Stomach (tissue), 9 donors: ENCODE measurements around the gene VWA5A. TPM values are rescaled to one million over a fixed set of nuclear protein-coding genes. Genes with fewer than 3 reads are reported as not detected.

Experiments used
- DNase-seq, 2 donors: peaks; one replicate each; pipeline versions ENCODE4 v3.0.0 to v3.0.0-alpha.2; 2013 to 2019
- H3K27ac ChIP-seq, 5 donors: fragments of 200-600 bp in 4 of 5; sonication (generic) in 4 of 5; one replicate each; pipeline ENCODE4 v1.5.1; 2013 to 2019; ENCODE audit warnings: mild to moderate bottlenecking in 1 of 5, moderate library complexity in 1 of 5
- H3K27me3 ChIP-seq, 3 donors: fragments of 200-600 bp; sonication (generic); one replicate each; pipeline ENCODE4 v1.5.1; 2017 to 2019; ENCODE audit warnings: mixed run types in 1 of 3
- H3K36me3 ChIP-seq, 4 donors: fragments of 200-600 bp; sonication (generic); 1 replicate in 3 of 4; 2 replicates in 1 of 4; pipeline ENCODE4 v1.5.1; 2016 to 2019
- H3K4me1 ChIP-seq, 4 donors: fragments of 200-600 bp; sonication (generic); one replicate each; pipeline ENCODE4 v1.5.1; 2016 to 2019
- H3K4me3 ChIP-seq, 4 donors: fragments of 200-600 bp; sonication (generic) in 3 of 4; one replicate each; pipeline ENCODE4 v1.5.1; 2016 to 2019; ENCODE audit warnings: mild to moderate bottlenecking in 1 of 4
- H3K9me3 ChIP-seq, 4 donors: fragments of 200-600 bp; sonication (generic); one replicate each; pipeline ENCODE4 v1.5.1; 2016 to 2019
- EP300 ChIP-seq: sonication (generic); formaldehyde crosslinking; IDR thresholded peaks from one replicate; pipeline ENCODE4 v1.6.1; 2017; ENCODE audit warnings: antibody characterized with exemption
- POLR2A ChIP-seq, 4 donors: fragments of 450-650 bp; IDR thresholded peaks; one replicate each; pipeline ENCODE4 v1.6.1; 2016; ENCODE audit warnings: antibody characterized with exemption in 4 of 4, control low read depth in 2 of 4, mild to moderate bottlenecking in 1 of 4, moderate library complexity in 1 of 4
- POLR2AphosphoS5 ChIP-seq, 3 donors: sonication (generic); formaldehyde crosslinking; IDR thresholded peaks; one replicate each; pipeline ENCODE4 v1.6.1; 2016; ENCODE audit warnings: antibody characterized with exemption in 3 of 3
- WGBS, 5 donors: extraction: QIAGEN DNeasy Blood & Tissue Kit in 3 of 5; methylation state at CpG; one replicate each; pipeline versions ENCODE4 v1.1.5 to v1.1.7; 2013 to 2018; 5-methylcytosine and 5-hydroxymethylcytosine counted together
- intact Hi-C: fragments of 100-400 bp; cut with DNase I; formaldehyde crosslinking; loops from one replicate; pipeline ENCODE4 v1.15.1; 2023; ENCODE audit warnings: low total_unique reads
- polyA plus RNA-seq, 3 donors: library from polyadenylated mRNA; stranded (reverse); fragments of 200-250 nt; gene quantifications; one replicate each; pipeline ENCODE4 v1.2.3, GENCODE V29; 2013
- total RNA-seq, 5 donors: library from RNA; depleted of rRNA; stranded (reverse); fragments of >200 nt; gene quantifications; one replicate each; pipeline versions ENCODE4 v1.1.0 to v1.2.3, GENCODE V29; 2014 to 2016
- TF ChIP-seq, protein P1 (sequence below), 7 experiments: fragments of 450-650 bp in 4 of 7; fragments of 200-600 bp in 3 of 7; sonication (generic) in 3 of 7; IDR thresholded peaks; one replicate each; pipeline ENCODE4 v1.5.1; 2016 to 2019; ENCODE audit warnings: antibody characterized with exemption in 7 of 7, control low read depth in 2 of 7, mild to moderate bottlenecking in 1 of 7
- donor health status: healthy with polysubstance abuse.
- donor health status: Bipolar disorder and iron deficiency.
- donor health status: healthy.

The VWA5A gene
- total and polyA plus RNA-seq, 8 donors: 10.1 to 111 (median 29.3) TPM

DNA sequence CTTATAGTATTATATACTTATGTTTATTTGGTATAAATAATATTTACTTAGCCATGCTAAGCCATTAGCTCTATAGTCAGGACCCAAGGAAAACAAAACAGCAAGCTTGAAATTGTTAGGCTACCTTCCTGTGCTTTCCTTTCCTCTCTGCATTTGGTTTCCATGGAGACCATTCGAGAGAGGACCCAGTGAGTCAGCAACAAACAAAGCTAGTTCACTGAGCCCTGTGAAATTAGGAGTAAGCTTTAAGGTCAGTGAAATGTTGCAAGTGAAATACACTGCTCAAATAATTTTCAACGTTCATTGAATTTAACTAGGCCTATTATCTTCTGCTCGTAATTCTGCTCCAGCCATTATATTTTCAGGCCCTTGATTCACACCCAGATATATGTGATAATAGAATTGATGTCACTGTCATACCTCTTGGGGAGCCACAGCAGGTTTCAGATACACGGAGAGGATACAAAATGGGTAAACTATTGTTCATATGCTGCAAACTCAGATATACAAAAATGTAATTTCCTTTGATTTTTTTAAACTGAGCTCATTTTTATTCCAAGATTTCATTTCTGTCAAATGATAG, 58.8 kb downstream of the VWA5A start:
- DNase-seq: peak in 1 of 2 donors; percentile 71
- Histone ChIP-seq H3K9me3 (no peaks in the 10 kb centered on the region), H3K27ac (no peak overlapping the region), H3K4me3 (no peak overlapping the region), H3K36me3 (no peaks in the 10 kb centered on the region), H3K27me3 (no peaks in the 10 kb centered on the region), H3K4me1 (no peaks in the 10 kb centered on the region)
- intact Hi-C loops: no loop called here
- no peak for TF ChIP-seq POLR2AphosphoS5 (IDR thresholded peaks at IDR 0.05)
- TF ChIP-seq POLR2A (IDR thresholded peaks at IDR 0.05): no peak
- TF ChIP-seq EP300: no peak
- TF ChIP-seq, protein P1, sequence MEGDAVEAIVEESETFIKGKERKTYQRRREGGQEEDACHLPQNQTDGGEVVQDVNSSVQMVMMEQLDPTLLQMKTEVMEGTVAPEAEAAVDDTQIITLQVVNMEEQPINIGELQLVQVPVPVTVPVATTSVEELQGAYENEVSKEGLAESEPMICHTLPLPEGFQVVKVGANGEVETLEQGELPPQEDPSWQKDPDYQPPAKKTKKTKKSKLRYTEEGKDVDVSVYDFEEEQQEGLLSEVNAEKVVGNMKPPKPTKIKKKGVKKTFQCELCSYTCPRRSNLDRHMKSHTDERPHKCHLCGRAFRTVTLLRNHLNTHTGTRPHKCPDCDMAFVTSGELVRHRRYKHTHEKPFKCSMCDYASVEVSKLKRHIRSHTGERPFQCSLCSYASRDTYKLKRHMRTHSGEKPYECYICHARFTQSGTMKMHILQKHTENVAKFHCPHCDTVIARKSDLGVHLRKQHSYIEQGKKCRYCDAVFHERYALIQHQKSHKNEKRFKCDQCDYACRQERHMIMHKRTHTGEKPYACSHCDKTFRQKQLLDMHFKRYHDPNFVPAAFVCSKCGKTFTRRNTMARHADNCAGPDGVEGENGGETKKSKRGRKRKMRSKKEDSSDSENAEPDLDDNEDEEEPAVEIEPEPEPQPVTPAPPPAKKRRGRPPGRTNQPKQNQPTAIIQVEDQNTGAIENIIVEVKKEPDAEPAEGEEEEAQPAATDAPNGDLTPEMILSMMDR (IDR thresholded peaks at IDR 0.05): no peak
- WGBS, 5 donors: 18 to 28% (median 22%) methylated on average over 4 of the region's 4 CpGs

DNA sequence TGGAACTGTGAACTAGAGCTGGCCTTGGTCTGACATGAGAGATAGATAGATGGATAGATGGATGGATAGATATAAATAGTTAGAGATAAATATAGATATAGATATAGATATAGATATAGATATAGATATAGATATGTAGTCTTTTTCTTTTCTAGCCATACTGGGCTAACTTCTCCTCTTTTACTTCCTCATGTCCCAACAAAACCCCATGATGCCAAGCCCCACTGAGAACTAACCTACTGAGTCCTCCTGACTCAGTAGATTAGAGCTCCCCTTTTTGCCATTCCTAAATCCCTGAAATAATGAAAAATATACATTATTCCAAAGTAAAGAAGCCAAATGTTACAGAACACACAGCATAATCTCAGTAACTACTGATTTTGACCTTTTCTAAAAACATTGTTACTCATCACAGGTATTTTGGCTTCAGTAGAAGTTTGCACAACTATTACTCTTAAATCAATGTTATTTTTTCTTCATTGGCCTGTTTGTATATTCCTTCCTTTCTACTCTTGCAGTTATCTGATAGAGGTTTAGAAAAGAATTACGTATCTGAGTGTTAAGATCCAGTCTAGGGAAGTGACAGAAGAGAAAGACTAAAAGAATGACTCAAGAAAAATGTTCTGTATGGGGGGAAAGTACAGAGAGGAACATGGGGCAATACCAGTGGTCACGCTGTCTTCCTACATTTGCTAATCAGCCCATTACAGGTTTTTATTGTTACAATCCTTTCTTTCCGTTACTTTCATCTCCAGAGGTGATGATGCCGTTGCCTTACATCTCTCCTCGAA, 61.9 kb downstream of the VWA5A start:
- H3K9me3 ChIP-seq: no peaks in the 10 kb centered on the region
- no peaks in the 10 kb centered on the region for H3K4me1 ChIP-seq
- TF ChIP-seq POLR2AphosphoS5 (IDR thresholded peaks at IDR 0.05): no peak
- TF ChIP-seq, protein P1 (IDR thresholded peaks at IDR 0.05): no peak
- TF ChIP-seq EP300: no peak
- TF ChIP-seq POLR2A (IDR thresholded peaks at IDR 0.05): no peak
- no peaks in the 10 kb centered on the region for H3K36me3 ChIP-seq
- no peaks in the 10 kb centered on the region for H3K27me3 ChIP-seq
- DNase-seq: no peak
- intact Hi-C loops: no loop called here
- 64 to 80% (median 78%) methylated on average over 5 of the region's 5 CpGs for WGBS, 5 donors
- H3K4me3 ChIP-seq: no peak overlapping the region
- no peak overlapping the region for H3K27ac ChIP-seq

GRCh38 chr11:124179310-124179709, 64.1 kb downstream of the VWA5A start:
- WGBS, 5 donors: 18 to 35% (median 23%) methylated on average over 1 of the region's 1 CpG

GRCh38 chr11:124183068-124183467, 67.8 kb downstream of the VWA5A start, which contains the start of gene OR10D3:
OR10D3 (plus strand) TSS chr11:124183345; CDS start chr11:124185270, 1,925 bp downstream.
- Histone ChIP-seq H3K4me3 (no peak within 1 kb of the TSS), H3K9me3 (no peaks in the 10 kb centered on the region), H3K27ac (no peak within 1 kb of the TSS), H3K36me3 (no peaks in the 10 kb centered on the region), H3K4me1 (no peaks in the 10 kb centered on the region), H3K27me3 (no peaks in the 10 kb centered on the region)
- WGBS, 5 donors: 27 to 35% (median 33%) methylated on average over 3 of the region's 3 CpGs
- intact Hi-C loops: no loop called here
- DNase-seq: no peak
- TF ChIP-seq, protein P1 (IDR thresholded peaks at IDR 0.05): no peak
- TF ChIP-seq EP300 (no peak), POLR2A (IDR thresholded peaks at IDR 0.05) (no peak), POLR2AphosphoS5 (IDR thresholded peaks at IDR 0.05) (no peak)

More at GRCh38 chr11:124179310-124179709, 64.1 kb downstream of the VWA5A start:
- DNase-seq: no peak
- Histone ChIP-seq H3K27me3 (no peaks in the 10 kb centered on the region), H3K36me3 (no peaks in the 10 kb centered on the region), H3K4me1 (no peaks in the 10 kb centered on the region), H3K9me3 (no peaks in the 10 kb centered on the region), H3K27ac (no peak overlapping the region), H3K4me3 (no peak overlapping the region)
- intact Hi-C loops: no loop called here
- TF ChIP-seq POLR2AphosphoS5 (IDR thresholded peaks at IDR 0.05) (no peak), EP300 (no peak), POLR2A (IDR thresholded peaks at IDR 0.05) (no peak)
- TF ChIP-seq, protein P1 (IDR thresholded peaks at IDR 0.05): no peak
